Measurements from ENCODE around the gene CTNNBL1. TPM values are rescaled to one million over a fixed set of nuclear protein-coding genes. Genes with fewer than 3 reads are reported as not detected.

Gene CTNNBL1
- total and polyA plus RNA-seq, 2 of the 4 experiments (the other 2 are of a cell fraction): 29.9 to 34.1 TPM

- no peak overlapping the region for H3K4me3 ChIP-seq (ENCODE audit: insufficient read depth, low read depth, low read length)
- peaks cover 30% of the 10 kb centered on the region; the same call in 1 of the 2 replicates for H4K20me1 ChIP-seq (ENCODE audit: insufficient read depth, low read length)
- no peaks in the 10 kb centered on the region for H3K9me3 ChIP-seq (ENCODE audit: control insufficient read depth, insufficient read depth, low read length)
- no peak overlapping the region for H3K18ac ChIP-seq (ENCODE audit: low read depth, low read length)
- no TSS peak for BruUV-seq (replicated peaks)
- ChIA-PET CTCF (no interaction called here), POLR2A (ENCODE audit: unreplicated experiment) (no interaction called here)
- no peak overlapping the region for H2BK20ac ChIP-seq (ENCODE audit: low read depth, low read length)
- no peak overlapping the region for H3K14ac ChIP-seq (replicated peaks; ENCODE audit: low read depth, low read length)
- no peak overlapping the region for H2AFZ ChIP-seq (replicated peaks; ENCODE audit: low read length, poor library complexity)
- 100% methylated on average over 1 of the region's 4 CpGs; no CpG with 5 or more reads in 1 of the 2 experiments for WGBS, 2 experiments (ENCODE audit: extremely low coverage in 2 of 2, insufficient read length in 1 of 2)
- dilution Hi-C loops (cut with HindIII; ENCODE audit: low sequenced_read_pairs, unreplicated experiment) (no loop called here), intact Hi-C loops (cut with micrococcal nuclease) (no loop called here), in situ Hi-C loops (cut with MboI; ENCODE audit: low sequenced_read_pairs) (no loop called here)
- H3K79me1 ChIP-seq (ENCODE audit: low read depth in 1 of 2, low read length in 2 of 2): peaks cover 50 to 66% of the 10 kb centered on the region in 2 experiments
- H3K9me1 ChIP-seq (ENCODE audit: insufficient read depth, low read length): peaks cover 6% of the 10 kb centered on the region; the same call in 1 of the 2 replicates
- H2AK9ac ChIP-seq (replicated peaks; ENCODE audit: low read depth, low read length, poor library complexity): no peak overlapping the region
- no peak overlapping the region for H4K8ac ChIP-seq (ENCODE audit: low read depth in 2 of 2, low read length in 2 of 2)
- ATAC-seq (ENCODE audit: low read depth): no peak
- H2BK5ac ChIP-seq (ENCODE audit: low read depth, low read length, poor library complexity, severe bottlenecking): no peak overlapping the region
- H4K91ac ChIP-seq (ENCODE audit: insufficient read depth, low read depth, low read length): no peak overlapping the region
- TF ChIP-seq MAZ (IDR thresholded peaks at IDR 0.05; ENCODE audit: borderline replicate concordance, low read depth, low read length): no peak
- TF ChIP-seq ELK1 (IDR thresholded peaks at IDR 0.05; ENCODE audit: borderline replicate concordance, low read depth, low read length): no peak
- H2AK5ac ChIP-seq (ENCODE audit: low read depth, low read length): no peak overlapping the region
- H4K5ac ChIP-seq (ENCODE audit: low read depth, low read length): no peak overlapping the region
- H2BK120ac ChIP-seq (ENCODE audit: low read depth, low read length): no peak overlapping the region
- H3K56ac ChIP-seq (ENCODE audit: extremely low read depth, insufficient read depth, low read length): no peak overlapping the region
- no peaks in the 10 kb centered on the region; the same call in 1 of the 2 replicates for H3K36me3 ChIP-seq (ENCODE audit: control insufficient read depth, insufficient read depth, low read length)
- no peak overlapping the region for H3K4ac ChIP-seq (ENCODE audit: low read depth, low read length)
- H3K4me1 ChIP-seq (ENCODE audit: control insufficient read depth, insufficient read depth, low read length): peaks cover 1% of the 10 kb centered on the region; the same call in 1 of the 2 replicates
- no peak overlapping the region for H2BK15ac ChIP-seq (ENCODE audit: low read depth, low read length)
- H3K23ac ChIP-seq (ENCODE audit: low read depth, low read length): no peak overlapping the region
- H3K4me2 ChIP-seq (ENCODE audit: low read depth, low read length): no peak overlapping the region
- H3K9ac ChIP-seq (ENCODE audit: low read depth, low read length): no peak overlapping the region
- H3K27ac ChIP-seq (ENCODE audit: insufficient read depth, low read length): no peak overlapping the region
- no peak for DNase-seq
- no peaks in the 10 kb centered on the region for H3K27me3 ChIP-seq (ENCODE audit: control insufficient read depth, insufficient read depth, low read length)
Observed at GRCh38 chr20:37713396-37713795, 19.6 kb downstream of the CTNNBL1 start.
